T-helper 17 cell (primary cell): ENCODE data around the gene INPP4B. TPM values are rescaled to one million over a fixed set of nuclear protein-coding genes. Genes with fewer than 3 reads are reported as not detected.

Experiments
- ATAC-seq: fragments of 150-1000 bp; cut with Tn5 transposase; 2 replicates; pipeline ENCODE4 v1.10.0; 2021; ENCODE audit warnings: mild to moderate bottlenecking, moderate library complexity
- DNase-seq, 3 donors: peaks; one replicate each; pipeline versions ENCODE4 v3.0.0 to v3.0.0-alpha.2; 2020 to 2021
- H3K9me3 ChIP-seq: one replicate; pipeline ENCODE4 v1.7.0; 2013; ENCODE audit warnings: low read length, mild to moderate bottlenecking; ENCODE audit not compliant: control insufficient read depth, poor library complexity, severe bottlenecking
- H3K27ac Mint-ChIP-seq: one replicate; pipeline ENCODE4 v1.8.0; 2022; ENCODE audit warnings: mild to moderate bottlenecking, moderate library complexity, mixed read lengths
- H3K27me3 Mint-ChIP-seq: one replicate; pipeline ENCODE4 v1.8.0; 2022; ENCODE audit warnings: mixed read lengths
- H3K36me3 Mint-ChIP-seq: one replicate; pipeline ENCODE4 v1.8.0; 2022; ENCODE audit warnings: low read depth, mixed read lengths
- H3K4me1 Mint-ChIP-seq: one replicate; pipeline ENCODE4 v1.8.0; 2022; ENCODE audit warnings: mild to moderate bottlenecking, mixed read lengths
- H3K4me3 Mint-ChIP-seq: one replicate; pipeline ENCODE4 v1.8.0; 2022; ENCODE audit warnings: mild to moderate bottlenecking, moderate library complexity, mixed read lengths
- total RNA-seq, 4 donors: library from RNA in 2 of 4; stranded (reverse) in 2 of 4; gene quantifications; one replicate each; pipeline ENCODE4 v1.2.3 and lab custom pipeline; 2022 to 2026

INPP4B gene
- total RNA-seq, 2 donors from 2014 or later, result 91.8 to 102 TPM

DNA sequence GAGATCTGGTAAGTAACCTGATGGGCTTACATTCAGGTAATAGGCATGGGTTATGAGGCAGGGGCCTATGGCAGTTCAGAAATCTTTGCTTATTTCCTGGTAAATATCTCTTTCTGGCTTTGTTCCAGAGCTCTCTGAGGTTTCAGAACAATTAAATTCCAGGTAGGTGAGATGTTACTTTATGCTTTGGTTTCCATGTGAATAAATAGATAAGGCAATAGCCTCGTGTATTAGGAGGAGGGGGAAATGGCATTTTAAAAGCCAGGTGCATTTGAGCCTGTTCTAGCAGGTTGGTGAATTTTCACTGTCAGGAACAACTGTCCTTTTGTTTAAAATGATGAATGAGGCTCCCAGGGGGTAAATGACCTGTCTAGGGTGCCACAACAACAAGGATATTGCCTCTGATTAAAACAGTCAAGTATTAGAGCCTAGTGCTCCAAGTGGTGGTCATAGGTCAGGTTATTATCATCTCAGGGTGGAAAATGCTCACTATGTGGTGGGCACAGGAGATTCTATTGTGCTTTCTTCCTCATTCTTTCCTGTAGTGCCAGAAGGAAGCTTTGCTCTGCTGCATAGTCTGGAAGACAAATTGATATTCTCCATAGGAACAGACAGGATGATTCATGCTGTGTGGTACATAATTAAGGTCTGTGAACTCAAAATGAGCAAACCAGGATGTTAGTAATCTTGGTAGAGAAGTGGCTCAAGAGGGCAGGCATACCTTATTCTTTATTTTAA lies 296.2 kb downstream of the INPP4B start:
- DNase-seq (no peak), ATAC-seq (no peak)
- Mint-ChIP-seq H3K36me3 (peaks cover 5% of the 10 kb centered on the region), H3K4me3 (peak overlapping the region; percentile 60), H3K27me3 (no peaks in the 10 kb centered on the region), H3K27ac (peak overlapping the region; percentile 68), H3K4me1 (peaks cover 28% of the 10 kb centered on the region)
- no peaks in the 10 kb centered on the region for H3K9me3 ChIP-seq

DNA sequence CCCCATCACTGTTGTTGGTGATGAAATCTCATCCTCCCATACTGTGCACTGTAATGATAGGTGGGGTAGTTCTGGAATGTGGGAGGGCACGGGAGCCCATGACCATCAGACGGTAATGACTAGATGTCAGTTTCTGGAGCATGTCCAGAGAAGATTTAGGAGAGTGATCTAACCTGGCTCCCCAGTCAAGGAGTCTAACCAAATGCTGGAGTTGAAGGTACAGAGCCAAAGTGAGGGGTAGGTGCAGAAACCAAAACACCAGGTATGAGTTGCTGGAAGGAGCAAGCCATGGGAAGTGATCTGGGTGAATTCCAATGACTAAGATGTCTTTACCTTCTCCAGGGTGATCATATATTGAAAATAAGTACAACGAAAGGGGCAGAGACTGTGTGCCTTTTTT lies 296.9 kb downstream of the INPP4B start:
- no peaks in the 10 kb centered on the region for H3K27me3 Mint-ChIP-seq
- H3K4me3 Mint-ChIP-seq, result peak overlapping the region; percentile 10
- H3K9me3 ChIP-seq, result no peaks in the 10 kb centered on the region
- peak overlapping the region; percentile 68 for H3K27ac Mint-ChIP-seq
- ATAC-seq (no peak), DNase-seq (no peak)
- peaks cover 26% of the 10 kb centered on the region for H3K4me1 Mint-ChIP-seq
- H3K36me3 Mint-ChIP-seq, result peaks cover 2% of the 10 kb centered on the region

DNA sequence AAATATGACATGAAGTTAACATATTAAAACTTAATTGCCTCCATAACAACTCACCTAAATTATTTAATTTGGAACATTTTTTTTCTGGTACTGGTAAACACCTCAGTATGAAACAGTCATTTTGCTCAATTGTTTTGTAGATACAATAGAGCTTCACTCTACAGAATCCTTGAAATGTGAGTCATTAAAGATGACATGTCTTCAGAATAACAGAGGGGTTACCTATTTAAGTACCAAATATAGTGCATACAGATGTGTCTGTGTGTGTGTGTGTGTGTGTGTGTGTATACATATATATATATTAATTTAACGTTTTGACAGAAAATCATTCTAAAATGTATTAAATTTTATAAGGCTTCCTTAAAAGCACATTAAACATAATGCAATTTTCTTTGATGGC lies 297.6 kb downstream of the INPP4B start:
- Mint-ChIP-seq H3K27me3 (no peaks in the 10 kb centered on the region), H3K4me1 (peaks cover 26% of the 10 kb centered on the region), H3K36me3 (peaks cover 2% of the 10 kb centered on the region), H3K27ac (no peak overlapping the region), H3K4me3 (no peak overlapping the region)
- H3K9me3 ChIP-seq, result no peaks in the 10 kb centered on the region
- ATAC-seq (no peak), DNase-seq (no peak)

DNA sequence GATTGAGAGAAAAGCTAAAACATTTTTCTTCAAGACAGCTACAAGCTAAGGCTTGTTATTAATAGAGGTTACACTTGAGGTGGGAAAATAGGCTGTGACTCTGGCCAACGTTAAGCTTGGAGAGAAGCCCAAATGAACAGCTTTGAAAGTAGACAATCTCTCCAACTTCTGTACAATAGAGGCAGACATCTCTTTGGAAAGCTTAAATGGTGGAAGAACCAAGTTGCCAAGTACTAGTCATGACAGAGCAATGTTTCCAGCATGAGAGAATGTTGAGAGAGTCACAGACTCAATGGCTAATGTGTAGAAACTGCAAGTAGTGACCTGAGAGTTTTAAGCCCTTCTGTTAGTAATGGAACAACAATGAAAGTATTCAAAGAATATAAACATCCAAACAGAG lies 298.1 kb downstream of the INPP4B start:
- DNase-seq, result no peak
- ATAC-seq, result no peak
- H3K27ac Mint-ChIP-seq, result no peak overlapping the region
- peaks cover 2% of the 10 kb centered on the region for H3K36me3 Mint-ChIP-seq
- no peaks in the 10 kb centered on the region for H3K9me3 ChIP-seq
- no peaks in the 10 kb centered on the region for H3K27me3 Mint-ChIP-seq
- H3K4me1 Mint-ChIP-seq, result peaks cover 24% of the 10 kb centered on the region
- no peak overlapping the region for H3K4me3 Mint-ChIP-seq

DNA sequence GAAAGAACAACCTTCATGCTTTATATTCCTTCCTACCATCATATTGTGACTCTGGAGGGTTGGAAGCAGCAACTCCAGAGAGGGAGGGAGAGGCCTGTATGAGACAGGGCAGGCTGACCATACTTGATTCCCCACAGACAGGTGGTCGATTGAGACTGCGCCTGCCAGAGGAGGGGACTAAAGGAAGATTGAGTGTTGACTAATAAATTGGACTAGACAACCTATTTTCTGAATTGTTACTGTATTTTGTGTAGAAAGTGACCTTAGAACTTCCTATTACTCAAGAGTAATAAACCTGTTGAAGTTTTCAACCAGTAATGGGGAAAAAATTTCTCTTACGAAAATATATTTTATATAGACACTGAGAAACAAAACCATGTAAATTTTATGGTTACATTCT lies 301.5 kb downstream of the INPP4B start:
- H3K4me3 Mint-ChIP-seq, result no peak overlapping the region
- H3K36me3 Mint-ChIP-seq, result peaks cover 2% of the 10 kb centered on the region
- no peak overlapping the region for H3K27ac Mint-ChIP-seq
- H3K4me1 Mint-ChIP-seq, result peaks cover 9% of the 10 kb centered on the region
- DNase-seq (no peak), ATAC-seq (no peak)
- H3K9me3 ChIP-seq, result no peaks in the 10 kb centered on the region
- H3K27me3 Mint-ChIP-seq, result no peaks in the 10 kb centered on the region

DNA sequence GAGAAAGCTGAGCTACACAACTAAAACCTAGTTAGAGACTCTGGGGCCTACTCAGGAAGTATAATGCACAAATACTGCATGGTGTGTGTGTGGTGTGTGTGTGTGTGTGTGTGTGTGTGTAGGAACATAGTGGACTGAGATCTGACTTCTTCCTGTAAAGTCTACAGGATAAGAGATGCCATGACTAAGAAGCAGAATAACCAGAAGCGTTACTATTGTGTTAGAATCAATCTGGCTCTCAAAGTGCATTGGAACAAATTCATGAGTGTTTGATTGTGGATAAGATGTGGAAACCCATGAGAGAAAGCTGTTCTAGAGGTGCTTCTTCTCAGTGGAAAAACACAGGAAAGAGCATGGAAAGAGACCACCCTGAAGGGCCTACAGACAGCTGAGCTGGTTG lies 302.1 kb downstream of the INPP4B start:
- Mint-ChIP-seq H3K27ac (no peak overlapping the region), H3K27me3 (no peaks in the 10 kb centered on the region)
- no peaks in the 10 kb centered on the region for H3K9me3 ChIP-seq

DNA sequence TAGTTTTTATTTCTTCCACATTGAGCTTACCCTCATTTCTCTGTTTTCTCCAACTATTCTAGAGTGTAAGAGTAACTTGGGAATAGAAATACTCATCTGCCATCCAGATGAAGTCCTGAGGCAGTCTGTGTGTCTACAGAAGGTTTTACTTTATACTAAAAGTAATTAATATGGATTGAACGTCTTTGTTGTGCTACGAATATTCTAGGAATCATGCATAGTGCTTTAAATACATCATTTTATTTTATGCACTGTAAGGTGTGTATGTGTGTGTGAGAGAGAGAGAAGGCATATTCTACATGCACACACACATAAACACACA lies 305.7 kb downstream of the INPP4B start:
- no peaks in the 10 kb centered on the region for H3K36me3 Mint-ChIP-seq
- no peaks in the 10 kb centered on the region for H3K4me1 Mint-ChIP-seq
- H3K27ac Mint-ChIP-seq, result peak overlapping the region; percentile 16
- ATAC-seq, result no peak
- DNase-seq, result no peak
- no peaks in the 10 kb centered on the region for H3K9me3 ChIP-seq
- no peaks in the 10 kb centered on the region for H3K27me3 Mint-ChIP-seq
- no peak overlapping the region for H3K4me3 Mint-ChIP-seq

More for the DNA sequence above, 302.1 kb downstream of the INPP4B start:
- no peak overlapping the region for H3K4me3 Mint-ChIP-seq
- no peak for DNase-seq
- peaks cover 5% of the 10 kb centered on the region for H3K4me1 Mint-ChIP-seq
- peaks cover 2% of the 10 kb centered on the region for H3K36me3 Mint-ChIP-seq
- ATAC-seq, result no peak

DNA sequence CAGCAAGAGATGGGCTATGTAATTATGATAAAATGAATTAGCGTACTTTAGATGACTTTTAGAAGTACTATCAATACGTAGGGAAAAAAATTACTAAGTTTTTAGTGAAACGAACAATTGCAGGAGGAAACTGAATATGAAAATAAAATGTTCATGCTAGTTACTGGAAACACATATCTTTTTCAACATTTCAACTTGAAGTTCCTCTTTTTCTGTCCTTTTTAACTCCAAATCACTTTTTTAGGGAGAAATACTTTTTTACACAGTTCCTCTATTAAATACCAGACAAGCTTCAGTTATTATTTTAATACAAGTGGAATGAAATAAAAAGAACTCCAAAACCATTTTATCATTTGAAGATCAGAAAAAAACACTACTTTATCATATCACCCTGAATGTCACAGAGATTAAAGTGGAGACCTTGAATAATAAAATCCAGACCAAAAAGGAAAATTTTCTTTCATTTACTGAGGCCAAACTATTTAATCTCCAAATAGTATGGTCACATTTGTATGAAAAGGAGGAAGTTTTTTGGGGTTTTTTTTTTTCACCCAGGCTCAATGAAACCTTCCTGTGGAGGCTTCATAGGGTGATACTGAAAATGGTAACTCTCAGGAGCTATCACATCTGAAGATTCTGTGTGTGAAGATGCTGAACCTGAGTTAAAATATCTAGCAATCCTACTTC lies 306.2 kb downstream of the INPP4B start:
- H3K9me3 ChIP-seq, result no peaks in the 10 kb centered on the region
- Mint-ChIP-seq H3K4me3 (no peak overlapping the region), H3K36me3 (no peaks in the 10 kb centered on the region), H3K27me3 (no peaks in the 10 kb centered on the region), H3K4me1 (no peaks in the 10 kb centered on the region), H3K27ac (peak overlapping the region; percentile 16)
- no peak for ATAC-seq
- no peak for DNase-seq

DNA sequence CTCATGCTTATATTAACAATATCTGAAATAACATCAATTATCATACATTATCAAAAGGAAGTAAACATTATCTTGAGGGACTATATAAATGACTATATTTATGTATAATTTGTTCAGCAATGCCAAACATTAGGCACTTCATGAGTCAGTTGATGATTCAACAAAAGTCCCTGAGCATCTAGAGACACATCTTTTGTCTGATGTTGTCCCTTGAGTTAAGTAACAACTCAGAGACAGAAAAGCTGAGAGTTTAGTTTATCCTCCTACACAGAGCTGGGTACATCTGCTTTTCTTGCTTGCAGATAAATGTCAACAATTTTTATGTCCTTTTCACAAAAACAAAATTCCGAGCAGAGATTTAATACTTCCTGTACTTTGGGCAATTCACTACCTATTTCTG lies 311.1 kb downstream of the INPP4B start:
- DNase-seq (no peak), ATAC-seq (no peak)
- H3K27me3 Mint-ChIP-seq, result no peaks in the 10 kb centered on the region
- H3K4me1 Mint-ChIP-seq, result peaks cover 12% of the 10 kb centered on the region
- no peak overlapping the region for H3K4me3 Mint-ChIP-seq
- H3K36me3 Mint-ChIP-seq, result no peaks in the 10 kb centered on the region
- no peak overlapping the region for H3K27ac Mint-ChIP-seq
- no peaks in the 10 kb centered on the region for H3K9me3 ChIP-seq

DNA sequence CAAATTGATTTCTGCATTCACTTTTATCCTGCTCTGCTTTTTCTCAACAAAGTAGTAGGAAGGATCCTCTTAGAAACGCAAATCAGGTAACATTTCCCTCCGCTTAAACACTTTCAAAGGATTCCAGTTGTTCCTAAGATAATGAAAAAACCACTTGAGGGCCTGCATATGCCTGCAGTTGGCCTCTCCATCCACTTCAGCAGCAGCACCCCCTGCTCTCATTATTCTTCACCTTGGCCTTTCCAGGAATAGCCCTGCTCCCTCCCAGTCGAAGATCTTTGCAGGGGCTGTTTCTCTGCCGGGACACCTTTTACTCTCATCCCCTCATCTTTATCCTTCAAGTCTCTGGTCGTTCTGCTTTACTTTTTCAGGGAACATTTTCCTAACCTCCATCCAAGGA lies 314.0 kb downstream of the INPP4B start:
- no peak overlapping the region for H3K4me3 Mint-ChIP-seq
- ATAC-seq (no peak), DNase-seq (no peak)
- no peaks in the 10 kb centered on the region for H3K9me3 ChIP-seq
- H3K27me3 Mint-ChIP-seq, result no peaks in the 10 kb centered on the region
- H3K4me1 Mint-ChIP-seq, result peaks cover 12% of the 10 kb centered on the region
- no peaks in the 10 kb centered on the region for H3K36me3 Mint-ChIP-seq
- no peak overlapping the region for H3K27ac Mint-ChIP-seq

DNA sequence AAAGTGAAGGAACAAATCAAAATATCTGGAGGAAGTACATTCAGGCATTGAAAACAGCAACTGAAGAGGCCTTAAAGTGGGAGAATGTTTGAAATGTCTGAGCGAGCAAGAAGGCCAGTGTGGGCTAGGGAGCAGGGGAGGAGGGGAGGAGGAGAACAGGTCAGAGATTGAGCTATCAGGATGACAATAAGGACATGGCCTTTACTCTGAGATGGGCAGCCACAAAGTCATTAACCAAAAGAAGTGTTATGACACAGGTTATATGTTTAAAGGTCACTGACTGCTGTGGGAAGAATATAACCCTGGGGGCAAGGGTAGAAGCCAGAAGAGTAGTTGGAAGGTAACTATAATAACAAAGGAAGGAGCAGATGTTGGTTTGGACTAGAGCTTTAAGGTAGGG lies 315.4 kb downstream of the INPP4B start:
- no peak overlapping the region for H3K4me3 Mint-ChIP-seq
- no peaks in the 10 kb centered on the region for H3K9me3 ChIP-seq
- H3K27me3 Mint-ChIP-seq, result no peaks in the 10 kb centered on the region
- no peaks in the 10 kb centered on the region for H3K36me3 Mint-ChIP-seq
- H3K4me1 Mint-ChIP-seq, result peaks cover 12% of the 10 kb centered on the region
- H3K27ac Mint-ChIP-seq, result no peak overlapping the region
- DNase-seq (no peak), ATAC-seq (no peak)

DNA sequence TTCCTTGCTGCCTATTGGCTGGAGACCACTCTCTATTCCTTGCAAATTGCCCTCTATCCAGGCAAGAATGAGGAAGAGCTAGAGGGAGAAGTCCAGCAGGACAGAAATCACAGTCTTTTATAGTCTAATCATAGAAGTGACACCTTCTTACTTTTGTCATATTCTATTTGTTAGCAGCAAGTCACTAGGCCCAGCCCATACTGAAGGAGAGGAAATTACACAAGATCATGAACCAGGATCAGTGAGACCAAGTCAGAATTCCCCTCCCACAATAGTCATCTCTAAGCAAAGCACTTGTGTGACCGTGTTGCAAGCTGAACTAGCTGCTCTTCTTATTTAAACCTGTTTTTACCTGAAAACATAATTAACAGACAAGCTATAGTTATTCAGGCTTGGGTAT lies 317.7 kb downstream of the INPP4B start:
- H3K27ac Mint-ChIP-seq, result no peak overlapping the region

DNA sequence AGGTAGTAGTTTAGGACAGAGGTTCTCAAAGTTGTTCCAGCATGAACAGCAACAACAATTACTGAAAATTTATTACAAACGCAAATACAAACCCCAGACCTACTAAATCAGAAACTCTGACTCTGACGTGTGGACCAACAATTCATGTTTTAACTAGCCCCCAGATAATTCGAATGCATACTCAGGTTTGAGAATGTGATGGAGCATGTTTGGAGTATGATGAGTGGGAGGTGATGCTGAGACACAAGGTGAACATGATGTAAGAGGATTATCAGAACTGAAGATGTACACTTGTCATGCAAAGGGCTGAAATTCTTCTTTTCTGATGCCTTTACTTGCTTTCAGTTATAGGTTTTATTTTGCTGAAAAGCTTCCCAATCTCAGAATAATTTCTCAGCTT lies 323.0 kb downstream of the INPP4B start:
- Mint-ChIP-seq H3K4me3 (no peak overlapping the region), H3K36me3 (no peaks in the 10 kb centered on the region)

More for the DNA sequence above, 317.7 kb downstream of the INPP4B start:
- Mint-ChIP-seq H3K4me1 (peaks cover 12% of the 10 kb centered on the region), H3K4me3 (no peak overlapping the region), H3K36me3 (no peaks in the 10 kb centered on the region), H3K27me3 (no peaks in the 10 kb centered on the region)
- H3K9me3 ChIP-seq, result no peaks in the 10 kb centered on the region
- DNase-seq (no peak), ATAC-seq (no peak)

DNA sequence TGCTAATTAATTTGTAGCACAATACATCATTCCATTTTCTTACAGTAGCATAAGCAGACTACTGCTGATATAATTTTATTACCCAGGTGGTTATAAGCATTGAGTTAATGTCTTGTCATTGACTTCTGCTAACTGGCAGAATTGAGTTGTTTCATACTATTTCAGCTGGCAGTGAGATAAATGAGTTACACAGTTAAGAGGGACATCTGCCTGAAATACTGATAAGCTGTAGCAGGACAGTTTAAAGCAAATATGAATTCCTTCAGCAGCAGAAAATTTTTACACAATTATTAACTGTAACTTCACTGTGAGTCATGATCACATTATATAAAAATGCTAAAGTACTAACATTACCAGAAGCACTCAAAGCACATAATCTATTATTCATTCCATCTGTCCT lies 326.8 kb downstream of the INPP4B start:
- H3K4me1 Mint-ChIP-seq, result peaks cover 7% of the 10 kb centered on the region
- no peaks in the 10 kb centered on the region for H3K36me3 Mint-ChIP-seq
- no peak for DNase-seq
- no peak overlapping the region for H3K4me3 Mint-ChIP-seq
- no peak overlapping the region for H3K27ac Mint-ChIP-seq
- no peaks in the 10 kb centered on the region for H3K27me3 Mint-ChIP-seq
- no peak for ATAC-seq
- no peaks in the 10 kb centered on the region for H3K9me3 ChIP-seq

More for the DNA sequence above, 323.0 kb downstream of the INPP4B start:
- H3K4me1 Mint-ChIP-seq, result peaks cover 7% of the 10 kb centered on the region
- no peak for DNase-seq
- H3K27me3 Mint-ChIP-seq, result no peaks in the 10 kb centered on the region
- H3K27ac Mint-ChIP-seq, result no peak overlapping the region
- no peak for ATAC-seq
- H3K9me3 ChIP-seq, result no peaks in the 10 kb centered on the region
